ENCODE data around the gene RHBDL1.
"Not testable (repeated sequence)": the region's sequence is repeated elsewhere in the genome, so short reads cannot be mapped to it uniquely, and the experiment has no call there.

Gene RHBDL1

DNA sequence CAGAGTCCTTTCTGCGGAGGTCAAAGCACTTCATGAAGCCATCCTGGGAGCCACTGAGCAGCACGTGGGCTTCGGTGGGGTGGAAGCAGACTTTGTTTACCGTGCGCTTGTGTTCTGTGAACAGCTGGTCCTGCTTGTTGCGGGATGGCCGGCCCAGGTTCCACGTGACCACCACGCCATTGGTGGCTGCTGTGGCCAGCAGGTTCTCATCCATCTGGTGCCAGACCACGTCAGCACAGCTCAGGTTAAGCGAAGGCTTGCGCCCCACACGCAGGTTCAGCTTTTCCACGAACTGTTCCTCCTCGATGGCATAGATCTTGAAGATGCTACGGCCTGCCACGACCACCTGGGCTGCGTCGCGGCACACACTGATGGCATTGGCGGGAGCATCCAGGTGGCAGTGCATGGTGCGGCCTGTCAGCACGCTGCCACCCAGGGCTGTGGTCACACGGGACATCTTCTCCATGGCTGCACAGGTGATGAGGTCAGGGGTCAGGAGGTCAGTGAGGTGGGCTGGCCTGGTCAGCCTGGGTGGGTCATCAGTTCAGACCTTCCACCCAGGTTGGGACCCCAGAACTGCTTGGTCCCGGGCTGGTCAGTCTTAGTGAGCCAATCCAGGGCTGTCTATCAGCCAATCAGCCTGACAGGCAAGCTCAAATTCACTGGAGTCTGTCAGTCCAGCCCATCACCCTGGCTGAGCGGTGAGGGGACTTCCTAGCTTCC lies 13.9 kb downstream of the RHBDL1 start:
- no peak for DNase-seq

DNA sequence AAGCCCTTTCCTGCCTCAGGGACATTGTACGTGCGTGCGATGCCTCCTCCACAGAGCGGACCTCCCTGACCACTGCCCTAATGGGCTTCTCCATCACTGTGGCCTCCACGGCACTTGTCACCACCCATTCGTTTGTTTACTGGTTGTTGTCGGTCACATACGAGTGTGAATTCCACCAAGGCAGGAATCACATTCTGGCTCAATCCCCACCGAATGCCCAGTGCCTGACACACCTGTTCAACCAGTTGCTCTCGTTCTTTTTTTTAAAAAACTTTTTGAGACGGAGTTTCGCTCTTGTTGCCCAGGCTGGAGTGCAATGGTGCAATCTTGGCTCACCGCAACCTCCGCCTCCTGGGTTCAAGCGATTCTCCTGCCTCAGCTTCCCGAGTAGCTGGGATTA lies 15.8 kb downstream of the RHBDL1 start:
- DNase-seq, result not testable (repeated sequence)

DNA sequence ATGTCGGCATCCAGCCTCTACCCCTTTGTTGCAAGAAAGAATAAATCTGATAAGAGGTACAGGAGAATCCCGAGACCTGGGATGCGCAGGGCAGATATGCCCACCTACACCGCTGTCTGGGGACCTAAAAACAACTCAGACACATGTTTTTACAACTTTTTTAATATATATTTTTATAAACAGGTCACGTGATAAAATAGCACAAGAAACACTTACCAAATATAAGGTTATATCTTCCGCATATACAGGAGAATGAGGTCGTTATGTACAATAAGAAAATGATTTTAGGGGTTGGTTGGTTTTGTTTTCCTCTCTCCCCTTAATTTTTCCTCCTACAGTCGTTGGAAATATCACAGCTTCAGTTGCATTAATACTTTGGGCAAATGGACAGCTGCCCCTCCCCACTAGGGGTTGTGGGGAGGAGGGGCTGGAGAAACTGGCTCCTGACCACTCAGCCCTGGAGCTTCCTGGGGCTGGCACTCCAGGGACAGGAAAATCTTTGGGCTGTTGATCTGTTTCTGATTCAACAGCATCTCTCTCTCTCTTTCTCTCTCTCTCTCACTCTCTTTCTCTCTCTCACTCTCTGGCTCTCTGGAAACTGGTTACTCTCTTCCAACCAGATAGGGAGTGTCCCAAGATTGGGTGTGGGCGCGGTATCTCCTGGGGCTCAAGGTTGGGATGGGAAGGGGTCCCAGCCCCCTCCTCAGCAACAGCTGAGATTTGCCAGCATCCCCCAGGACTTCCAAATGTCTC lies 17.1 kb downstream of the RHBDL1 start:
- DNase-seq, result no peak

DNA sequence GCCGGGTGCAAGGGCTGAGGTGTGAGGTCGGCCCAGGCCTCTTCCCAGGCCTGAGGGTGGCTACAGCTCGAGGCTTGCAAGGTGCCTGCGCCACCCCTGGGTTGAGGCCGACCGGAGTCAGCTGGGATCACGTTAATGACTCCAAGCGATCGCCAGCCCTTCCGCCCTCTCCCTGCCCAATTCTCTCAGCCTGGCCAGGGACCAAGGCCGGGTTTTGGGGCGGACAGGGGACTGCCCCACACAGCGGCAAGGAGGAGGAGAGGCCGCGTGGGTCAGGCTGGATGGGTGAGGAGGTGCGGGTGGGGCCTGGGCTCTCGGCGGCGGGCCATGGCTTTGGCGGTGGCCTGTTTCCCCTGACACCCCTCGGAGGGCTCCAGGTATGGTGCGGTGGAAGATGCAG lies 17.9 kb downstream of the RHBDL1 start:
- no peak for DNase-seq

GRCh38 chr16:693766-694165 lies 18.3 kb downstream of the RHBDL1 start:
- DNase-seq, result no peak

- DNase-seq, result no peak
Observed at GRCh38 chr16:694187-694862, 18.9 kb downstream of the RHBDL1 start.

DNA sequence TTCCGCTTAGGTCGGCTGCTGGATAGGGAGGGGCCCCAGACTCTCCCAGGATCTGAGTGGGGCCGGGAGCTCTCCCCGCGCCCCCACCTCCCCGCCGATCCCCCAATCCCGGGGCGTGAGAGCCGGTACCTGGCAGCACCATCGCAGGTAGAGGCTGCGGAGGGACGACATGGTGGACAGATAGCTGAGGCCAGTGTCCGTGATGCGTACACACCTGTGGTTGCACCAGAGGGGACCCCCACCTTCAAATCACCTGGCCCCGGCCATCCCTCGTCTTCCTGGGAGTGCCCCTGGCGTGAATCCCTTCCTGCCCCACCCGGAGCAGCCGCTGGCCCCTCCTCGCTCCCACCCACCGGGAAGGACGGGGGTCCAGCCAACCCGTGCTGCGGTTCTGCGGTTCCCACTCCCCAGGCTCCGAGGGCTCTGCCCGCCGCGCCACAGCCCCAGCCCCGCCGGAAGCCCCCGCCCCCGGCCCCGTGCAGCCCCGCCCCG lies 19.4 kb downstream of the RHBDL1 start:
- no peak for DNase-seq

GRCh38 chr16:695355-696089 lies 20.1 kb downstream of the RHBDL1 start:
- DNase-seq, result peak; percentile 77

- peak; percentile 31 for DNase-seq
Observed at GRCh38 chr16:698911-699671, 23.6 kb downstream of the RHBDL1 start.

DNA sequence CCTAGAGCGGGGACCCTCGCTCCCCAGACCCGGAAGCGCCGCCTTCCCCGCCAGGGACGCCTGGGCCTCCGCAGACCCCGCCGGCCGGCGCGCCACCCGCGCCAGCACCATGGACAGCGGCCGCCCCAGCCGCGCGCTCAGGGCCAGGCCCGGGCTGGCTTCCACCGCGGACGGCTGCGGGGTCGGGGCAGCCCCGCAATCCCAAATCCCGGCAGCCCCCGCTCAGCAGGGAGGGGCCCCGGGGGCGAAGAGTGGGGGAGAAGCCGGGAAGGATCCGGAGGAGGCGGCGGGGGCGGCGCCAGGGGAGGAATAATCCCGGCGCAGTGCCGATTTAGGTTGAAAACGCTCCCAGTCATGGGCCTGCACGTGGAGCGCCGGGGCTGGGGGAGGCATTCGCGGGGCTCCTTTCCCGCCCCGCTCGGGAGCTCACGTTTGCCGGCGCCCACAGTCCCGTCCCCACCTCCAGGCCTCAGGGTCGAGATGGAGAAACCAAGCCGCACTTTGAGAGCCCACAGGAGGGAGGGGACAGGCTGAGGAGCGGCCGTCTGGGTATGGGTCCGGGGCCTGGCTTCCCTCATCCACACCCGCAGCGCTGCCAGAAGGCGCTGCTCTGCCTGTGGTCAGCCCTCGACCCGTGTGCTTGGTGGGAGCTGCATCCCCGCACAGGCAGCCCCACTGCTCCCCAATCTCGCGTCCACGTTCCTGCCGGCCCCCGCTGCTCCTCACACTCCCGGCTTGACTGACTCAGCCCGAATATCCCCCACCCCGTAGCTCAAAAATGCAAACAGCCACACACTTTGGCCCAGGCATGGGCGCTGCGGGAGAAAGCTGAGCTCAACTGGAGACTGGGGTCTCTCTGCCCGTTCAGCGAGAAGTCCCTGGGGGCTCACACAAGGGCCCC lies 25.5 kb downstream of the RHBDL1 start:
- peak; percentile 57 for DNase-seq

DNA sequence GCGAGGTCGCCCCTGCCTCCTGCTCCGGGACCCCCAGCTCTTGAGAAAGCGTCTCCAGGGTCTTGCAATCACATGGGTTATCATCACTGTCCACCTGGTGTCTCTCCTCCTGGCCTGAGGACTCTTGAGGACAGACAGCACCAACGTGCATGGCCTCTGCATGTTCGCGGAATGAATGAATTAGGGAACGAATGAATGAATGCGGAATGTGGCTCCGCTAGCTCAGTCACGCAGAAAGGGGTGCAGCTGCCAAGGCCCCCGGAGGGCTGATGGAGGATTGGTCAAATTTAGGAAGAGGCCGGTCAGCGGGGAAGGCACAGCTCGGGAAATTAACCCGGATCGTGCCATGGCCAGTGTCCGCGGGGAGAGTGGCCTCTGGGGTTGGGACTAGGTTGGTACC lies 26.9 kb downstream of the RHBDL1 start:
- DNase-seq, result no peak

DNA sequence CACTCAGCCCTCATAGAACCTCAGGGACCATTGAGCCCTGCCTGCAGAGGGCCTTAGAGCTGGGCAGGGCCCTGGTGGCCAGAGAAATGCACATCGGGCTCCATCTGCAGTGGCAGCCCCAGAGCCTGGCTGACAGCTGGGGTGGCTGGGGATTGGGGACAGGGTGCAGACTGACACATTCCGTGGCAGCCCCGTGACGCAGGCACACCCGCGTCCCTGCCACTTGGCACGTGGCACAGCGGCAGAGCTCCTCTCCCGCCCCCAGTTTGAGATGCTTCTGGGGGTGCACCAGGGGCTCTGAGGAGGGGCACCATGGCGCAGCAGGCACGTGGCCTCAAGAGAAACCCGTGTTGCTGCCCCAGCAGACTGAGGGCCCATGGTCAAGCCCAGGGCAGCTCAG lies 27.9 kb downstream of the RHBDL1 start:
- DNase-seq, result no peak

DNA sequence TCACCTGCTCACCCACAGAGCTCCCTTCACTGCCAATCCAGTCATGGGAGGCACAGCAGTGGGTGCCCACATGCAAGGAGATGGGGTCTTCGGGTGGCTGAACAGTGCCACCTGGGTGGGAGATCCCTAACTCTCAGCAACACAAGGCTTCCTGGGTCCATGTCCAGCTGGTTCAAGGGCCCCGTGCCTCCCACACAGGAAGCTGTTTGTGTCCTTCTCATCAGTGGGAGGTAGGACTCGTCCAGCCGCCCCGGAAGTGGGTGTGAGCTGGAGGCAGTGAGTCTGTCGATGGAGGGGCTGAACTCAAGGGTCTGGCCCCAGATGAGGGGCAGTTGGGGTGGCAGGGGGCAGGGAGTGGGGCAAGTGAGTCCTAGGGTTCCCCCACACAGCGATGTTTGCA lies 28.6 kb downstream of the RHBDL1 start:
- no peak for DNase-seq

DNA sequence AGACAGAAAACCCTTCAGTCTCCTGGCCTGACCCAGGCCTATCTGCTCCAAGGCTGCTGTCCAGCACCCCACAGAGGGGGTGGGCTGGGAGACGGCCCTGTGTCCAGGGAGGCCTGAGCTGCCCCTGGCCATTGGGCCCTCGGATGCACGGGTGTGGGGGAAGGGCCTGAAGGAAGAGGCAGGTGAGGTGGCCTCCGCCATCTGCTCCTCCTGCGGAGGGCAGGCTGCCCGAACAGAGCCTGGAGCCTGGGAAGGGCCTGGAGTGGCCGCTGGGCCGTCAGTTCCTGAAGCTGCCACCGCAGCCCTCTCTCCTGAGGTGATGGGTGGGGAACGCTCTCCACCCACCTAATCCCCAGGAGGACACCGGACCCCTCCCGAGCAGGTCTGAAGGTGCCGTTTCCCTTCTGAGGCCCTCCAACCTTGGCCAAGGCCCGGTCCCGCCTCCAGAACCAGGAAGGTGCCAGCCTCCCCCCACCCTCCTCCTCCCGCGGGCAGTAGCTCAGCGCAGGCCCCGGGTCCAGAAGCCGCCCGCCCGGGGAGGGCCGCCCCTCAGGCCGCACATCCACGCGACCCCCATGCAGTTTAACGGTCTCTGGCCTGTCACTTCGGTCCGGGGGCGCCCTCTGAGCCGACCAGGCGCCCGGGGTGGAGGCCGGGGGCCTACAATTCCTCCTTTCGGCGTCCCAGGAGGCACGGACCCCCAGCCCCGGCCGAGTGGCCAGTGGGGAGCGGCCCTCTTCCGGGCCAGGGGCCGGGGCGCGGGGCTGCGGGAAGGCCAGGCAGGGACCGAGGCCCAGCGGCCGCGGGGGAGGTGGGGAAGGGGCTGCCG lies 29.3 kb downstream of the RHBDL1 start:
- no peak for DNase-seq

GRCh38 chr16:705431-706188 lies 30.1 kb downstream of the RHBDL1 start, which contains the start of gene FBXL16:
Gene FBXL16 (minus strand): TSS chr16:705801. CDS start chr16:697405, 8,396 bp downstream.
- DNase-seq, result no peak

DNA sequence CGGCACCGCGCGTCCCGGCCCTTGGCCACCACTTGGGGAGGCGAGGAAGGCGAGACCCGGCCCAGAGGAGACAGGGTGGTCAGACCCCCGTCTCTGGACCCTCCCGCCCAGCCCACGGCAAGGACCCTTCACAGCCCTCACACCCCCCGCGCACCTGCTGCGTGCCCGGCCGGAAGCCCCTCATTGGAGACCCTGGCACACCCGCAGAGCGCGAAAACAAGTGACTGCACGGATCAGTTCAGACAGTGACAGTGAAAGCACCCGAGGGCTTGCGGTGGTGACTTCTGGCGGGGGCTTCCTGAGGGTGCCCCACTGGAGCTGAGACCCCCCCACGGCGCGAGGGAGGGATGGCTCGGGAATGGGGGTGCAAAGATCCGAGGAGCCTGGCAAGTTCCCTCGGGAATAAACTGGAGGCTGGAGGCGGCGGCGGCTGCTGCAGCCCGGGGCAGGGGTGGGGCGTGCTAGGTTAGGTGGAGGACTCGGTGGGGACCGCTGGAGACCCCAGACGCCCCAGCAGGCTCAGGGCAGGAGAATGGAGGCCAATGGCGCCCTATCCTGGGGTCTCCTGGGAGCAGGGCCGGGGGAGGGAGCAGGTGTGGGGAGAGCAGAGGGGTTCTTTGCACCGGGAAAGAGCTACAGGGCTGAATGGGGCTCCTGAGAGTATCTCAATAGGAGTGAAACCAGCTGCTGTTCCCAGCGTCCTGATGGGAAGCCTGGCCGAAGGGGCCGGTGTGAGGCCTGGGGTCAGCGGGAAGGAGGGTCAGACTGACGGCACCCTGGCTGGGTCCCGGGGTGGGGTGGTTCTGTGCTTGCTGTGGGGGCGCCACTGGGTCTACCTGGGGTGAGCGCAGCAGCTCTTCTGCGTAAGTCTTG lies 31.0 kb downstream of the RHBDL1 start:
- DNase-seq, result no peak

- no peak for DNase-seq
Observed at GRCh38 chr16:707062-707538, 31.6 kb downstream of the RHBDL1 start.

- no peak for DNase-seq
Observed at GRCh38 chr16:708019-708418, 32.5 kb downstream of the RHBDL1 start.

Data from CD4-positive, alpha-beta T cell treated with Interleukin-10 for 1 hour (primary cell).